Adipose tissue (tissue), 3 donors: ENCODE data around the gene COL27A1. TPM values are rescaled to one million over a fixed set of nuclear protein-coding genes. Genes with fewer than 3 reads are reported as not detected.

Experiments used
- H3K27ac ChIP-seq: one replicate; pipeline ENCODE4 v1.5.1; 2013; ENCODE audit warnings: low read depth, low read length
- WGBS, 3 donors: extraction: QIAGEN DNeasy Blood & Tissue Kit; methylation state at CpG; one replicate each; pipeline ENCODE4 v1.1.7; 2013; 5-methylcytosine and 5-hydroxymethylcytosine counted together
- polyA plus RNA-seq, 3 donors: library from polyadenylated mRNA; stranded (reverse); fragments of 200-250 nt; gene quantifications; one replicate each; pipeline ENCODE4 v1.2.3, GENCODE V29; 2013
- donor health status: healthy with polysubstance abuse.
- donor health status: Bipolar disorder and iron deficiency.
- donor health status: healthy.

Gene COL27A1
- polyA plus RNA-seq, 3 donors = 9.3 to 20.6 (median 14.2) TPM

- 65 to 70% (median 68%) methylated on average over 24 to 26 of the region's 26 CpGs for WGBS, 3 donors
- no peak overlapping the region for H3K27ac ChIP-seq
Measured at GRCh38 chr9:114174876-114175771, 19.8 kb downstream of the COL27A1 start.

- no peak overlapping the region for H3K27ac ChIP-seq
Measured at GRCh38 chr9:114176624-114177291, 21.4 kb downstream of the COL27A1 start.

GRCh38 chr9:114177423-114178064, 22.2 kb downstream of the COL27A1 start:
- 48 to 50% (median 50%) methylated on average over 6 of the region's 6 CpGs for WGBS, 3 donors

More at GRCh38 chr9:114176624-114177291, 21.4 kb downstream of the COL27A1 start:
- WGBS, 3 donors = 35 to 57% (median 55%) methylated on average over 11 of the region's 11 CpGs

GRCh38 chr9:114178076-114178475, 22.7 kb downstream of the COL27A1 start:
- 78 to 84% (median 81%) methylated on average over 8 of the region's 8 CpGs for WGBS, 3 donors
- no peak overlapping the region for H3K27ac ChIP-seq

More at GRCh38 chr9:114177423-114178064, 22.2 kb downstream of the COL27A1 start:
- H3K27ac ChIP-seq = no peak overlapping the region

- H3K27ac ChIP-seq = no peak overlapping the region
- WGBS, 3 donors = 63 to 78% (median 75%) methylated on average over 10 of the region's 10 CpGs
Measured at GRCh38 chr9:114178756-114179450, 23.6 kb downstream of the COL27A1 start.

GRCh38 chr9:114179516-114179915, 24.2 kb downstream of the COL27A1 start:
- H3K27ac ChIP-seq = no peak overlapping the region
- 93 to 96% (median 96%) methylated on average over 1 to 2 of the region's 2 CpGs for WGBS, 3 donors

- 31 to 43% (median 37%) methylated on average over 14 of the region's 14 CpGs for WGBS, 3 donors
Measured at GRCh38 chr9:114180696-114181606, 25.6 kb downstream of the COL27A1 start.

GRCh38 chr9:114181607-114182409, 26.5 kb downstream of the COL27A1 start:
- WGBS, 3 donors = 53 to 78% (median 76%) methylated on average over 9 of the region's 9 CpGs
- no peak overlapping the region for H3K27ac ChIP-seq

More at GRCh38 chr9:114180696-114181606, 25.6 kb downstream of the COL27A1 start:
- H3K27ac ChIP-seq = no peak overlapping the region

GRCh38 chr9:114183006-114183405, 27.7 kb downstream of the COL27A1 start:
- H3K27ac ChIP-seq = no peak overlapping the region
- WGBS, 3 donors = 80 to 88% (median 81%) methylated on average over 6 of the region's 6 CpGs

GRCh38 chr9:114184071-114184470, 28.7 kb downstream of the COL27A1 start:
- 57 to 67% (median 59%) methylated on average over 3 of the region's 3 CpGs for WGBS, 3 donors
- H3K27ac ChIP-seq = no peak overlapping the region

GRCh38 chr9:114184866-114185265, 29.5 kb downstream of the COL27A1 start:
- no peak overlapping the region for H3K27ac ChIP-seq
- WGBS, 3 donors = 94 to 100% (median 96%) methylated on average over 2 of the region's 2 CpGs

GRCh38 chr9:114185570-114186490, 30.5 kb downstream of the COL27A1 start:
- no peak overlapping the region for H3K27ac ChIP-seq
- 83 to 90% (median 85%) methylated on average over 11 of the region's 11 CpGs for WGBS, 3 donors

- 89 to 90% (median 89%) methylated on average over 5 of the region's 5 CpGs for WGBS, 3 donors
- no peak overlapping the region for H3K27ac ChIP-seq
Measured at GRCh38 chr9:114186605-114187289, 31.4 kb downstream of the COL27A1 start.

- WGBS, 3 donors = 90 to 93% (median 91%) methylated on average over 3 of the region's 3 CpGs
- no peak overlapping the region for H3K27ac ChIP-seq
Measured at GRCh38 chr9:114187827-114188226, 32.5 kb downstream of the COL27A1 start.
